HepG2 (cell line): ENCODE measurements around the gene ITIH2. TPM values are rescaled to one million over a fixed set of nuclear protein-coding genes. Genes with fewer than 3 reads are reported as not detected.

Source experiments
- CREB1 ChIP-seq, 2 experiments: fragments of 450-650 bp in 1 of 2; IDR thresholded peaks; 2 replicates each; pipeline ENCODE4 v1.6.1; 2016 to 2017; ENCODE audit warnings: control low read depth in 1 of 2, mild to moderate bottlenecking in 1 of 2, missing compliant biosample characterization in 1 of 2, missing genetic modification characterization in 1 of 2
- ERF ChIP-seq: IDR thresholded peaks from 2 replicates; pipeline ENCODE4 v1.6.1; 2018; ENCODE audit warnings: missing biosample characterization, missing genetic modification reagents
- KDM6A ChIP-seq: IDR thresholded peaks from 2 replicates; pipeline ENCODE4 v1.6.1; 2016; ENCODE audit warnings: low read depth
- KLF16 ChIP-seq, 2 experiments: sonication (generic) in 1 of 2; formaldehyde crosslinking in 1 of 2; IDR thresholded peaks; 2 replicates each; pipeline versions ENCODE4 v1.6.1 to v1.8.0; 2016 to 2023; ENCODE audit warnings: missing genetic modification reagents in 2 of 2, missing compliant biosample characterization in 1 of 2
- PAWR ChIP-seq: sonication (generic); formaldehyde crosslinking; IDR thresholded peaks from 2 replicates; pipeline ENCODE4 v1.4.0; 2020; ENCODE audit warnings: missing genetic modification reagents, mild to moderate bottlenecking, borderline replicate concordance
- REPIN1 ChIP-seq: sonication (generic); formaldehyde crosslinking; IDR thresholded peaks from 2 replicates; pipeline ENCODE4 v1.8.0; 2022; ENCODE audit warnings: missing genetic modification reagents, low read depth, mild to moderate bottlenecking, borderline replicate concordance
- SRSF9 ChIP-seq: fragments of 200-400 bp; formaldehyde crosslinking; IDR thresholded peaks from 2 replicates; pipeline ENCODE4 v1.6.1; 2018; ENCODE audit warnings: borderline replicate concordance, mild to moderate bottlenecking, low read depth, low read length; ENCODE audit not compliant: insufficient read depth, poor library complexity, severe bottlenecking
- TAF1 ChIP-seq: sonication (generic); formaldehyde crosslinking; IDR thresholded peaks from 2 replicates; pipeline ENCODE4 v1.4.0; 2020; ENCODE audit warnings: missing genetic modification reagents
- ZFX ChIP-seq: sonication (generic); formaldehyde crosslinking; IDR thresholded peaks from 2 replicates; pipeline ENCODE4 v1.4.0; 2020; ENCODE audit warnings: mild to moderate bottlenecking, low read depth, missing genetic modification reagents, moderate library complexity
- ZNF253 ChIP-seq: sonication (generic); formaldehyde crosslinking; IDR thresholded peaks from 2 replicates; pipeline ENCODE4 v1.8.0; 2022; ENCODE audit warnings: mild to moderate bottlenecking, missing genetic modification reagents, borderline replicate concordance
- ZNF329 ChIP-seq: sonication (generic); formaldehyde crosslinking; IDR thresholded peaks from 2 replicates; pipeline ENCODE4 v1.9.0; 2021; ENCODE audit warnings: low read depth, mild to moderate bottlenecking, missing genetic modification reagents
- polyA plus RNA-seq, 8 experiments: library from polyadenylated mRNA; depleted of rRNA in 3 of 8; stranded (reverse) in 7 of 8; unstranded in 1 of 8; fragments of >200 nt; fragmentation: Illumina TruSeq in 4 of 8; extraction: Trizol in 4 of 8; gene quantifications; 2 replicates each; pipeline versions ENCODE4 v1.2.1 to v1.2.3, GENCODE V29; 2011 to 2016; ENCODE audit warnings: low read depth in 4 of 8, missing spikeins in 1 of 8, mixed read lengths in 1 of 8; ENCODE audit not compliant: insufficient read depth in 1 of 8
- total RNA-seq, 5 experiments: library from RNA; depleted of rRNA; stranded (reverse); fragments of >200 nt; fragmentation: Illumina TruSeq; extraction: Trizol; gene quantifications; 2 replicates each; pipeline ENCODE4 v1.2.3, GENCODE V29; 2016; ENCODE audit warnings: low read depth in 1 of 5
- TF ChIP-seq, protein P1 (sequence below): sonication (generic); formaldehyde crosslinking; IDR thresholded peaks from 2 replicates; pipeline ENCODE4 v1.4.0; 2020; ENCODE audit warnings: mild to moderate bottlenecking, missing genetic modification reagents
- TF ChIP-seq, protein P2 (sequence below): sonication (generic); formaldehyde crosslinking; IDR thresholded peaks from 2 replicates; pipeline ENCODE4 v1.4.0; 2020; ENCODE audit warnings: missing genetic modification reagents

ITIH2 gene
- total and polyA plus RNA-seq, 2 of the 13 experiments (the other 11 are each of a cell fraction or from before 2014, with no cell fraction given): 1,197 to 1,427 TPM

DNA sequence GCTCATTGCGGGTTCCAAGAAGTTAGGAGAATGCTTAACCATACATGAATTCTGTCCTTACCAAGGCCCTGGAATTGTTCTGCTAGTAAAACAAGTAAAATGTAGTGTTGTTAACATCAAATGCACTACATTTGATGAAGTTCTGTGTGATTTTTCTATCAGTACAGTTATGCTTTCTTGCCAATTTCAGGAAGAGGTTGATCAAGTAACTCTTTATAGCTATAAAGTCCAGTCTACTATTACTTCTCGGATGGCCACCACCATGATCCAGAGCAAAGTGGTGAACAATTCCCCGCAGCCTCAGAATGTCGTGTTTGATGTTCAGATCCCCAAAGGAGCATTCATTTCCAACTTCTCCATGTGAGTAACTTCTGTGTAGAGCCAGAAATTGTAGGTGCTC, 5.7 kb downstream of the ITIH2 start (continued):
- no peak for TF ChIP-seq ZNF253 (CRISPR knock-in tag)
- TF ChIP-seq ZFX: no peak
- TF ChIP-seq, protein P1, sequence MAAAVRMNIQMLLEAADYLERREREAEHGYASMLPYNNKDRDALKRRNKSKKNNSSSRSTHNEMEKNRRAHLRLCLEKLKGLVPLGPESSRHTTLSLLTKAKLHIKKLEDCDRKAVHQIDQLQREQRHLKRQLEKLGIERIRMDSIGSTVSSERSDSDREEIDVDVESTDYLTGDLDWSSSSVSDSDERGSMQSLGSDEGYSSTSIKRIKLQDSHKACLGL (CRISPR knock-in tag): no peak
- 0 out of 2 replicates have a peak, but pooled peaks have one; percentile 54 for TF ChIP-seq ZNF329
- TF ChIP-seq, protein P2, sequence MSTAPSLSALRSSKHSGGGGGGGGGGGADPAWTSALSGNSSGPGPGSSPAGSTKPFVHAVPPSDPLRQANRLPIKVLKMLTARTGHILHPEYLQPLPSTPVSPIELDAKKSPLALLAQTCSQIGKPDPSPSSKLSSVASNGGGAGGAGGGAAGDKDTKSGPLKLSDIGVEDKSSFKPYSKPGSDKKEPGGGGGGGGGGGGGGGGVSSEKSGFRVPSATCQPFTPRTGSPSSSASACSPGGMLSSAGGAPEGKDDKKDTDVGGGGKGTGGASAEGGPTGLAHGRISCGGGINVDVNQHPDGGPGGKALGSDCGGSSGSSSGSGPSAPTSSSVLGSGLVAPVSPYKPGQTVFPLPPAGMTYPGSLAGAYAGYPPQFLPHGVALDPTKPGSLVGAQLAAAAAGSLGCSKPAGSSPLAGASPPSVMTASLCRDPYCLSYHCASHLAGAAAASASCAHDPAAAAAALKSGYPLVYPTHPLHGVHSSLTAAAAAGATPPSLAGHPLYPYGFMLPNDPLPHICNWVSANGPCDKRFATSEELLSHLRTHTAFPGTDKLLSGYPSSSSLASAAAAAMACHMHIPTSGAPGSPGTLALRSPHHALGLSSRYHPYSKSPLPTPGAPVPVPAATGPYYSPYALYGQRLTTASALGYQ: no peak
- TF ChIP-seq PAWR (CRISPR knock-in tag): peak; percentile 39; the same call in 1 of the 2 replicates
- TF ChIP-seq KDM6A (CRISPR knock-in tag): no peak
- TF ChIP-seq KLF16 (CRISPR knock-in tag; IDR thresholded peaks at IDR 0.05): no peak; a peak in 1 of 4 replicates
- no peak for TF ChIP-seq CREB1 (IDR thresholded peaks at IDR 0.05)
- 0 out of 2 replicates have a peak, but pooled peaks have one; percentile 11 for TF ChIP-seq CREB1 (CRISPR knock-in tag; IDR thresholded peaks at IDR 0.05)
- no peak for TF ChIP-seq TAF1 (CRISPR knock-in tag)
- no peak for TF ChIP-seq REPIN1 (CRISPR knock-in tag)
- no peak for TF ChIP-seq SRSF9
- TF ChIP-seq ERF (CRISPR knock-in tag): no peak
